BLaER1 treated with 17β-estradiol and CSF1 and Interleukin-3, amounts not matched to agents 10 nM and 100 nM (cell line): Measurements from ENCODE around the gene COBLL1.

ENCODE experiments used
- H3K27ac ChIP-seq, 11 experiments: shearing (Covaris generic); formaldehyde crosslinking; 2 replicates each; pipeline ENCODE4 v1.8.1; 2022
- H3K27me3 ChIP-seq, 11 experiments: shearing (Covaris generic); formaldehyde crosslinking; 2 replicates each; pipeline ENCODE4 v1.8.1; 2022
- H3K36me3 ChIP-seq, 11 experiments: shearing (Covaris generic); formaldehyde crosslinking; 2 replicates each; pipeline ENCODE4 v1.8.1; 2022
- H3K4me1 ChIP-seq, 10 experiments: shearing (Covaris generic); formaldehyde crosslinking; 2 replicates each; pipeline ENCODE4 v1.8.1; 2022
- H3K4me2 ChIP-seq, 11 experiments: shearing (Covaris generic); formaldehyde crosslinking; 2 replicates each; pipeline ENCODE4 v1.8.1; 2022
- H3K4me3 ChIP-seq, 10 experiments: shearing (Covaris generic); formaldehyde crosslinking; 2 replicates each; pipeline ENCODE4 v1.8.1; 2022
- H3K9ac ChIP-seq, 11 experiments: shearing (Covaris generic); formaldehyde crosslinking; 2 replicates each; pipeline ENCODE4 v1.8.1; 2022
- H3K9me3 ChIP-seq, 11 experiments: shearing (Covaris generic); formaldehyde crosslinking; replicated peaks in 1 of 11; 2 replicates each; pipeline ENCODE4 v1.8.1; 2022
- H4K20me1 ChIP-seq, 11 experiments: shearing (Covaris generic); formaldehyde crosslinking; 2 replicates each; pipeline ENCODE4 v1.8.1; 2022
- Cebpa-rat ChIP-seq, 11 experiments: shearing (Covaris generic); IDR thresholded peaks; 2 replicates each; pipeline ENCODE4 v1.8.1; 2022

Gene COBLL1, protein sequence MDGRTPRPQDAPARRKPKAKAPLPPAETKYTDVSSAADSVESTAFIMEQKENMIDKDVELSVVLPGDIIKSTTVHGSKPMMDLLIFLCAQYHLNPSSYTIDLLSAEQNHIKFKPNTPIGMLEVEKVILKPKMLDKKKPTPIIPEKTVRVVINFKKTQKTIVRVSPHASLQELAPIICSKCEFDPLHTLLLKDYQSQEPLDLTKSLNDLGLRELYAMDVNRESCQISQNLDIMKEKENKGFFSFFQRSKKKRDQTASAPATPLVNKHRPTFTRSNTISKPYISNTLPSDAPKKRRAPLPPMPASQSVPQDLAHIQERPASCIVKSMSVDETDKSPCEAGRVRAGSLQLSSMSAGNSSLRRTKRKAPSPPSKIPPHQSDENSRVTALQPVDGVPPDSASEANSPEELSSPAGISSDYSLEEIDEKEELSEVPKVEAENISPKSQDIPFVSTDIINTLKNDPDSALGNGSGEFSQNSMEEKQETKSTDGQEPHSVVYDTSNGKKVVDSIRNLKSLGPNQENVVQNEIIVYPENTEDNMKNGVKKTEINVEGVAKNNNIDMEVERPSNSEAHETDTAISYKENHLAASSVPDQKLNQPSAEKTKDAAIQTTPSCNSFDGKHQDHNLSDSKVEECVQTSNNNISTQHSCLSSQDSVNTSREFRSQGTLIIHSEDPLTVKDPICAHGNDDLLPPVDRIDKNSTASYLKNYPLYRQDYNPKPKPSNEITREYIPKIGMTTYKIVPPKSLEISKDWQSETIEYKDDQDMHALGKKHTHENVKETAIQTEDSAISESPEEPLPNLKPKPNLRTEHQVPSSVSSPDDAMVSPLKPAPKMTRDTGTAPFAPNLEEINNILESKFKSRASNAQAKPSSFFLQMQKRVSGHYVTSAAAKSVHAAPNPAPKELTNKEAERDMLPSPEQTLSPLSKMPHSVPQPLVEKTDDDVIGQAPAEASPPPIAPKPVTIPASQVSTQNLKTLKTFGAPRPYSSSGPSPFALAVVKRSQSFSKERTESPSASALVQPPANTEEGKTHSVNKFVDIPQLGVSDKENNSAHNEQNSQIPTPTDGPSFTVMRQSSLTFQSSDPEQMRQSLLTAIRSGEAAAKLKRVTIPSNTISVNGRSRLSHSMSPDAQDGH

DNA sequence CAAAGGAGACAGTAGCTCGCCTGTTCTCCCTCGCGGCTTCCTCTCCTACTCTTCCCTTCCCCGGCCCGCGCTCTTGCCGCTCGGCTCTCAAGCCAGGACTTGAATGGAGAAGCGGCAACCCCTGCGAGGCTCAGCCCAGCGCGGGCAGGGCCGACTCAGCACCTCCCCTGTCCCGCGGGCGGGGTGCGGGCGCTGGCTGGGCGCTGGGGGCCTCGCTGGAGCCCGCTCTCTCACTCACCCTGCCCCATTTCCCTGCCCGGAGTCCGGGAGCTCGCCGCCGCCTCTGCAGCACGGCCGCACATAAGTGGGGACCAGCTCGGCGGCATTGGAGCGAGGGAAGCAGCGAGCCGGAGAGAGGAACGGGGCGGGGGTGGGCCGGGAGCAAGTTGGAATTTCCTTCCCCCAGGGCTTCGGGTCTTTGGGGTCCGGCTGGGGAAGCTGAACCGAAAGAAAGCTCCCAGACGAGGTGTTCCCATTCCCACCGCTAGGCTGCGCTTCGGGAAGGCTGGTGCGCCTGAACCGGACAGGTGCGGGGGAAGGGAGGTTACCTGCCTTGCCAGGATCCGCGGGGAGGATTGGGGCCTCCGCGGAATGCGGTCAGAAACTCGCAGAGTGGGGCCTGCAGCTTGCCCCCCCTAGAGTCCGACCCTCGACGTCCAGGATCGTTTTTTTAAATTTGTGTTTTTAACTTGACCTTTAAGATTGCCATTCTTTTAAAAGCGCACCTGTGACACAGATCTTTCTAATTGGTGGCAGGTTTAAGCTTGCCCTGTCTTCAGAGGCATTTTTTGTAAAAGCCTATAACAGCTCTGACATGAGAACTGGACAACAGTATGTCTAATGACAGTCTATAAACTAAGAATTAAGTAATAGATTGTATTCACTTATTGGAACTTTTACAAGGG lies at the start of gene COBLL1:
Gene COBLL1 (minus strand): TSS at position 105 of the 905 bp plus-strand sequence. CDS start 627 bp downstream, outside the sequence.
- Histone ChIP-seq H3K4me3 (peak within 1 kb of the TSS; percentile 70 to 83 (median 78)), H3K27ac (peak within 1 kb of the TSS; percentile 44 to 77 (median 67)), H3K4me2 (peak within 1 kb of the TSS; percentile 93 to 99 (median 97)), H3K4me1 (peaks cover 7 to 16% (median 10%) of the 10 kb centered on the region in 10 experiments; a peak in 18 of 20 replicates), H3K9me3 (no peaks in the 10 kb centered on the region), H3K27me3 (peaks cover 18 to 26% (median 23%) of the 10 kb centered on the region in 11 experiments), H3K36me3 (no peaks in the 10 kb centered on the region), H3K9ac (peak within 1 kb of the TSS; percentile 72 to 84 (median 80)), H4K20me1 (no peaks in the 10 kb centered on the region)
- no peak for TF ChIP-seq Cebpa-rat (IDR thresholded peaks at IDR 0.05)

DNA sequence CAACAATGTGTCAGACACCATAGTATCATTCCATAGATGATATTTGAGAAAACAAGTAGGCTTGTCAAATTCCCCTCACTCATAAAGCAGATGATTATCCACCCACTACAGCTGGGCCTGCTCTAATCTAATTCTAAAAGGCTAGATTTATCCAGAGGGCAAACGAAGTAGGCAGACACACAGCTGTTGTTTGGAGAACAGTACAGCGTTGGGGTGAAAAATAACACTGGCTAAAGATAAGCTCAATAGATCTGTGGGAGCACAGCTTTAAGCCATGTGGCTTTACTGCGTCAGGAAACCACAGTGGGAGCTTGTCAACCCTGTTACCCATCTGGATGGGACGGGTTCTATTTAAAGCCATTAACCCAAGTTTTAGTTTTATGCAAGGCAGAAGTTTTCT lies 48.9 kb upstream of the COBLL1 start:
- H3K36me3 ChIP-seq: no peaks in the 10 kb centered on the region
- no peak overlapping the region for H3K4me3 ChIP-seq
- peak overlapping the region in 2 of 11 experiments; percentile 20 to 34; a peak in 2 of 22 replicates for H3K27ac ChIP-seq
- H3K9me3 ChIP-seq: no peaks in the 10 kb centered on the region
- H3K4me1 ChIP-seq: peaks cover 5 to 35% (median 28%) of the 10 kb centered on the region in 10 experiments; a peak in 19 of 20 replicates
- H3K27me3 ChIP-seq: no peaks in the 10 kb centered on the region
- no peaks in the 10 kb centered on the region for H4K20me1 ChIP-seq
- H3K9ac ChIP-seq: no peak overlapping the region
- TF ChIP-seq Cebpa-rat (IDR thresholded peaks at IDR 0.05): no peak
- H3K4me2 ChIP-seq: peak overlapping the region; percentile 21 to 71 (median 49); a peak in 20 of 22 replicates

DNA sequence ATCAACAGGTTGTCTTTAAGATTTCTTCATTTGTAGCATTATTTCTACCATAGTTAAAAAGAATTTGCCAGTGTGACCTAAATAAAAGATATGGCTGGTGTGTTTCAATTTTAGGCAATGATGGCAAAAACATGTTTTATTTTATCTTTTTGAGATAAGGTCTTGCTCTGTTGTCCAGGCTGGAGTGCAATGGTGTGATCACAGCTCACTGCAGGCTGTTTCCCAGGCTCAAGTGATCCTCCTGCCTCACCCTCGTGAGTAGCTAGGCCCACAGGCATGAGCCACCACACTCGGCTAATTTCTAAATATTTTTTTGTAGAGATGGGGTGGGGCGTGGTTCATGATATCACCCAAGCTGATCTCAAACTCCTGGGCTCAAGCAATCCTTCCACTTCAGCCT lies 47.0 kb upstream of the COBLL1 start:
- TF ChIP-seq Cebpa-rat (IDR thresholded peaks at IDR 0.05): no peak

DNA sequence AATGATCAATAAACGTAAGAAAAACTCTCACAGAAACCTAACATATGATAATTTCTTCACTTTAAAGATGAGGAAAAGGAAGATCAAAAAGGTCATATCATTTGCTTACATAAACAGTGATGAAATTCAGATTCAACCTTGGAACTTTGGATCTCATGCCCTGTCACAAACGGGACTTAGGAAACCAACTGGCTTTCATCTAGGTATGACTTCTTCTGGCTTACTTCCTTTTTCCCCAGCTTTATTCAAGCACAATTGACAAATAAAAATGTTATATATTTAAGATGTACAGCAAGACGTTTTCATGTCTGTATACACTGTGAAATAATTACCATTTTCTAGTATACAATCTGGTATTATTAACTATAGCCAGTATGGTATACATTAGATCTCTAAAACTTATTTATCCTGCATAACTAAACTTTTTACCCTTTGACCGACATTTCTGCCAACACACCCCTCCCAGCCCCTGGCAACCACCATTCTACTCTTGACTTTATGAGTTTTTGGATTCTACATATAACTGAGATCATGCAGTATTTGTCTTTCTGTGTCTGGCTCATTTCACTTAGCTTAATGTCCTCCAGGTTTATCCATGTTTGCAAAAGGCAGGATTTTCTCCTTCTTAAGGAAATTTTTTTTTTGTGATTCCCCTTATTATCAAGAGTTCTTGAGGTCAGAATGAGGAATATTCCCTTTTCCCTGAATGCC lies 46.0 kb upstream of the COBLL1 start:
- H3K4me2 ChIP-seq: no peak overlapping the region
- H3K27ac ChIP-seq: no peak overlapping the region
- no peaks in the 10 kb centered on the region for H3K27me3 ChIP-seq
- TF ChIP-seq Cebpa-rat (IDR thresholded peaks at IDR 0.05): no peak
- H3K9ac ChIP-seq: no peak overlapping the region
- no peaks in the 10 kb centered on the region for H4K20me1 ChIP-seq
- H3K4me3 ChIP-seq: no peak overlapping the region
- H3K4me1 ChIP-seq: peaks cover 5 to 35% (median 28%) of the 10 kb centered on the region in 10 experiments; a peak in 19 of 20 replicates
- no peaks in the 10 kb centered on the region for H3K9me3 ChIP-seq
- no peaks in the 10 kb centered on the region for H3K36me3 ChIP-seq

More for the DNA sequence above, 47.0 kb upstream of the COBLL1 start:
- peak overlapping the region in 3 of 11 experiments; percentile 1 to 71 (median 51); a peak in 2 of 22 replicates for H3K4me2 ChIP-seq
- H4K20me1 ChIP-seq: no peaks in the 10 kb centered on the region
- no peaks in the 10 kb centered on the region for H3K9me3 ChIP-seq
- H3K27ac ChIP-seq: no peak overlapping the region
- peaks cover 5 to 35% (median 28%) of the 10 kb centered on the region in 10 experiments; a peak in 19 of 20 replicates for H3K4me1 ChIP-seq
- no peaks in the 10 kb centered on the region for H3K36me3 ChIP-seq
- no peaks in the 10 kb centered on the region for H3K27me3 ChIP-seq
- H3K4me3 ChIP-seq: no peak overlapping the region
- no peak overlapping the region for H3K9ac ChIP-seq

DNA sequence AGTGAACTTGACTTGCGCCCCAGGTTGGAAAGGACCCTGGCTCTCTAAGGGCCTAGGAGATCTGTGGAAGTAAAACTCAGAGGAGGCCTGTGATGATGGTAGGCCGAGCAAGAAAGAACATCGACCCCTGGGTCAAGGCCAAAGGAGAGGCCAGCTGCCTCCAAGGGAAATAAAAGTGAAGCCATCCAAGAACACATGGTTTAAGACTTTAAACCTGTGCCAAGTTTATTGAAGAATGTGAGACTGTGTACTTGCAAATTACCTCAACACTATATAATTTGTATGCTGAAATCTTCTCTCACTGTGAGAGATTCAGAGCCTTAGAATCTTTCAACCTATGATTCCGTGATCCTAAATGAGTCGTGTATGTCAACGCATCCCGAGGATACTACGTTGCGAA lies 40.7 kb upstream of the COBLL1 start:
- no peak for TF ChIP-seq Cebpa-rat (IDR thresholded peaks at IDR 0.05)
- H4K20me1 ChIP-seq: no peaks in the 10 kb centered on the region
- no peak overlapping the region for H3K27ac ChIP-seq
- H3K9me3 ChIP-seq: no peaks in the 10 kb centered on the region
- H3K27me3 ChIP-seq: no peaks in the 10 kb centered on the region
- H3K4me2 ChIP-seq: no peak overlapping the region
- peaks cover 0 to 4% (median 3%) of the 10 kb centered on the region in 10 experiments; a peak in 11 of 20 replicates for H3K4me1 ChIP-seq
- H3K9ac ChIP-seq: no peak overlapping the region
- H3K4me3 ChIP-seq: no peak overlapping the region
- no peaks in the 10 kb centered on the region for H3K36me3 ChIP-seq

DNA sequence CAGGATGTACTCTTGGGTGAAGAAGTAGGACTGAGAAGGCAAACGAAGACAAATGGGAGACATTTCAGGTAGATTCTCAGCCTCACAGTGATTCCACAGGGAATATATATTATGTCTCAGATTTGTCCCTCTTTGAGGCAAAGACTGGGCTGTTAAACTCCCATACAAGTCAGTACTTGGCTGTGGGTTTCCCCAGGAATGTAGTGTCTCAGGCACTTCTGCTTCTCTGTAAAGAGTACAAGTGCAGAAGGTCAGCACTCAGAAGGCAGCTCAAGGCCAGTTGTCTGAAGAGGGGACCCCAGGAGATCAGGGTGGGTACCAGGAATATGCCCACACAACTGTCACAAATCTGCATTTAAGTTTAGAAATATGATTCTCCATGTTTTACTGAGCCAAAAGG lies 39.9 kb upstream of the COBLL1 start:
- no peaks in the 10 kb centered on the region for H3K9me3 ChIP-seq
- no peaks in the 10 kb centered on the region for H3K27me3 ChIP-seq
- no peaks in the 10 kb centered on the region for H3K36me3 ChIP-seq
- no peaks in the 10 kb centered on the region for H4K20me1 ChIP-seq
- no peak overlapping the region for H3K9ac ChIP-seq
- peaks cover 0 to 11% (median 6%) of the 10 kb centered on the region in 10 experiments; a peak in 11 of 20 replicates for H3K4me1 ChIP-seq
- no peak overlapping the region for H3K27ac ChIP-seq
- no peak for TF ChIP-seq Cebpa-rat (IDR thresholded peaks at IDR 0.05)
- H3K4me3 ChIP-seq: no peak overlapping the region
- no peak overlapping the region for H3K4me2 ChIP-seq

DNA sequence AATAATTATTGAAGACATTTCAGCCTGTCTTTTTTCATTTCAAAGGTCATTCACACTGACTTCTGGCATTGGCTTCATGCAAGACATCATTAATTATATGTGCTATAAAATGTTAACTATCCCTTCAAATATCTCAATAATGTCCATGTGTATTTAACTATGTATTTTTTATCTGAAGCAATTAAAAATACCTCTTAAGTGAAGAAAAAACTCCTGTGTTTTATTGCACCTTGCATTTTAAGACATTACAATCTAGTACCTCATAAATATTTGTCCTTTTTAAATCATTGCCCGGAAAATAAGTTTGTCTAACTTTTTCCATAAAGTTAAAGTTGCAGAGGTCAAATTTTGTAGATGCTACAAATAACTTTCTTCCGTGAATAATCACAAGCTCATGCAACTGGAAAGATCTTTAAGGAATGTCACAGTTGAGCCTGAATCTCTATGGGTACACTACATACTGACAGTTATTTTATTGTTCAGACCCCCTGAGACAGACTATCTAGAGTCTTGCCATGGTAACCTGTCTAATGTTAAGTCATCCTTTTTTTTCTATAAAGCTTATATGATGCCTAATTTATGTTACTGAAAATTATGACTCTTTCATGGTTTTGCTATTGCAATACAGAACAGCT lies 38.4 kb upstream of the COBLL1 start:
- no peaks in the 10 kb centered on the region for H3K27me3 ChIP-seq
- H3K4me2 ChIP-seq: no peak overlapping the region
- H3K9ac ChIP-seq: no peak overlapping the region
- no peaks in the 10 kb centered on the region for H4K20me1 ChIP-seq
- H3K9me3 ChIP-seq: no peaks in the 10 kb centered on the region
- no peaks in the 10 kb centered on the region for H3K36me3 ChIP-seq
- no peak overlapping the region for H3K27ac ChIP-seq
- H3K4me3 ChIP-seq: no peak overlapping the region
- TF ChIP-seq Cebpa-rat (IDR thresholded peaks at IDR 0.05): no peak
- peaks cover 0 to 12% (median 6%) of the 10 kb centered on the region in 10 experiments; a peak in 11 of 20 replicates for H3K4me1 ChIP-seq
